Measurements from ENCODE around the gene SLC6A3. TPM values are rescaled to one million over a fixed set of nuclear protein-coding genes. Genes with fewer than 3 reads are reported as not detected.

The SLC6A3 gene
- total and polyA plus RNA-seq, 9 donors = 0.05 to 0.62 (median 0.40) TPM

- H3K27ac ChIP-seq = no peak overlapping the region
- TF ChIP-seq POLR2A (IDR thresholded peaks at IDR 0.05) (no peak), EP300 (IDR thresholded peaks at IDR 0.05) (no peak), CTCF (IDR thresholded peaks at IDR 0.05) (no peak)
- no peak for DNase-seq
- H3K27me3 ChIP-seq = no peaks in the 10 kb centered on the region
- 49 to 59% (median 49%) methylated on average over 26 to 27 of the region's 27 CpGs for WGBS, 3 donors
- H3K4me3 ChIP-seq = no peak overlapping the region
- no peaks in the 10 kb centered on the region for H3K4me1 ChIP-seq (ENCODE audit: insufficient read depth)
- intact Hi-C loops (cut with DNase I) = no loop called here
- no peaks in the 10 kb centered on the region for H3K9me3 ChIP-seq
- no peaks in the 10 kb centered on the region for H3K36me3 ChIP-seq
Observed at GRCh38 chr5:1414311-1415058, 30.8 kb downstream of the SLC6A3 start.

- TF ChIP-seq EP300 (IDR thresholded peaks at IDR 0.05) (no peak), POLR2A (IDR thresholded peaks at IDR 0.05) (no peak), CTCF (IDR thresholded peaks at IDR 0.05) (no peak)
- no peak overlapping the region for H3K4me3 ChIP-seq
- intact Hi-C loops (cut with DNase I) = no loop called here
- no peaks in the 10 kb centered on the region for H3K27me3 ChIP-seq
- H3K4me1 ChIP-seq (ENCODE audit: insufficient read depth) = no peaks in the 10 kb centered on the region
- H3K9me3 ChIP-seq = no peaks in the 10 kb centered on the region
- 62 to 73% (median 66%) methylated on average over 18 to 23 of the region's 23 CpGs for WGBS, 3 donors
- no peaks in the 10 kb centered on the region for H3K36me3 ChIP-seq
- no peak for DNase-seq
- no peak overlapping the region for H3K27ac ChIP-seq
Observed at GRCh38 chr5:1413611-1414241, 31.5 kb downstream of the SLC6A3 start.

- H3K27me3 ChIP-seq = no peaks in the 10 kb centered on the region
Observed at GRCh38 chr5:1413211-1413610, 32.0 kb downstream of the SLC6A3 start.

GRCh38 chr5:1412621-1413020, 32.6 kb downstream of the SLC6A3 start:
- Histone ChIP-seq H3K27me3 (no peaks in the 10 kb centered on the region), H3K36me3 (no peaks in the 10 kb centered on the region), H3K4me1 (ENCODE audit: insufficient read depth) (no peaks in the 10 kb centered on the region), H3K27ac (no peak overlapping the region), H3K4me3 (no peak overlapping the region), H3K9me3 (no peaks in the 10 kb centered on the region)
- WGBS, 3 donors = 35 to 43% (median 36%) methylated on average over 10 of the region's 10 CpGs
- intact Hi-C loops (cut with DNase I) = no loop called here
- TF ChIP-seq EP300 (IDR thresholded peaks at IDR 0.05) (no peak), POLR2A (IDR thresholded peaks at IDR 0.05) (no peak), CTCF (IDR thresholded peaks at IDR 0.05) (no peak)
- no peak for DNase-seq

More at GRCh38 chr5:1413211-1413610, 32.0 kb downstream of the SLC6A3 start:
- Histone ChIP-seq H3K4me3 (no peak overlapping the region), H3K4me1 (ENCODE audit: insufficient read depth) (no peaks in the 10 kb centered on the region), H3K27ac (no peak overlapping the region), H3K36me3 (no peaks in the 10 kb centered on the region), H3K9me3 (no peaks in the 10 kb centered on the region)
- 44 to 50% (median 48%) methylated on average over 13 of the region's 13 CpGs for WGBS, 3 donors
- intact Hi-C loops (cut with DNase I) = no loop called here
- TF ChIP-seq EP300 (IDR thresholded peaks at IDR 0.05) (no peak), CTCF (IDR thresholded peaks at IDR 0.05) (no peak), POLR2A (IDR thresholded peaks at IDR 0.05) (no peak)
- DNase-seq = no peak

Data from ovary (tissue), 9 donors.